Duodenal mucosa (tissue), 2 donors: Measurements from ENCODE around the gene DNM2.
A peak's percentile ranks its signal among the peaks of the same experiment; 100 is the strongest.

Experiments used
- H3K27ac ChIP-seq: one replicate; pipeline ENCODE4 v1.7.0; 2013; ENCODE audit warnings: low read depth, low read length
- H3K27me3 ChIP-seq, 2 donors: one replicate each; pipeline ENCODE4 v1.7.0; 2013; ENCODE audit warnings: low read length in 2 of 2, control low read depth in 1 of 2; ENCODE audit not compliant: insufficient read depth in 2 of 2, control insufficient read depth in 1 of 2
- H3K36me3 ChIP-seq, 2 donors: one replicate each; pipeline ENCODE4 v1.7.0; 2013; ENCODE audit warnings: low read length in 2 of 2, control low read depth in 1 of 2; ENCODE audit not compliant: insufficient read depth in 2 of 2, control insufficient read depth in 1 of 2
- H3K4me1 ChIP-seq, 2 donors: one replicate each; pipeline ENCODE4 v1.7.0; 2013; ENCODE audit warnings: low read length in 2 of 2, control low read depth in 1 of 2; ENCODE audit not compliant: insufficient read depth in 2 of 2, control insufficient read depth in 1 of 2
- H3K4me3 ChIP-seq, 2 donors: one replicate each; pipeline ENCODE4 v1.7.0; 2013; ENCODE audit warnings: low read length in 2 of 2, low read depth in 1 of 2
- H3K9ac ChIP-seq, 2 donors: one replicate each; pipeline ENCODE4 v1.7.0; 2013; ENCODE audit warnings: low read length in 2 of 2, low read depth in 1 of 2
- H3K9me3 ChIP-seq, 2 donors: one replicate each; pipeline ENCODE4 v1.7.0; 2013; ENCODE audit warnings: low read length in 2 of 2, control low read depth in 1 of 2; ENCODE audit not compliant: control insufficient read depth in 1 of 2

Gene DNM2

GRCh38 chr19:10760273-10760944 lies 42.5 kb downstream of the DNM2 start:
- peaks cover 51% of the 10 kb centered on the region in 2 donors for H3K4me1 ChIP-seq
- H3K9ac ChIP-seq, result no peak overlapping the region
- peaks cover 13 to 14% of the 10 kb centered on the region in 2 donors for H3K36me3 ChIP-seq
- no peak overlapping the region for H3K27ac ChIP-seq
- no peaks in the 10 kb centered on the region for H3K9me3 ChIP-seq
- H3K27me3 ChIP-seq, result no peaks in the 10 kb centered on the region
- no peak overlapping the region for H3K4me3 ChIP-seq

- no peaks in the 10 kb centered on the region for H3K27me3 ChIP-seq
- no peaks in the 10 kb centered on the region for H3K9me3 ChIP-seq
- H3K4me3 ChIP-seq, result no peak overlapping the region
- H3K4me1 ChIP-seq, result peaks cover 55 to 63% of the 10 kb centered on the region in 2 donors
- H3K27ac ChIP-seq, result no peak overlapping the region
- no peak overlapping the region for H3K9ac ChIP-seq
- H3K36me3 ChIP-seq, result peaks cover 13 to 14% of the 10 kb centered on the region in 2 donors
Observed at GRCh38 chr19:10761443-10762250, 43.8 kb downstream of the DNM2 start.

GRCh38 chr19:10762656-10763055 lies 44.8 kb downstream of the DNM2 start:
- H3K4me1 ChIP-seq, result peaks cover 59 to 67% of the 10 kb centered on the region in 2 donors
- H3K27ac ChIP-seq, result peak overlapping the region; percentile 20
- H3K9ac ChIP-seq, result peak overlapping the region in 1 of 2 donors; percentile 11
- H3K27me3 ChIP-seq, result no peaks in the 10 kb centered on the region
- peaks cover 13 to 14% of the 10 kb centered on the region in 2 donors for H3K36me3 ChIP-seq
- no peaks in the 10 kb centered on the region for H3K9me3 ChIP-seq
- H3K4me3 ChIP-seq, result no peak overlapping the region

GRCh38 chr19:10763411-10763810 lies 45.5 kb downstream of the DNM2 start:
- Histone ChIP-seq H3K27ac (peak overlapping the region; percentile 69), H3K27me3 (no peaks in the 10 kb centered on the region), H3K9me3 (no peaks in the 10 kb centered on the region), H3K4me3 (peak overlapping the region in 1 of 2 donors; percentile 32), H3K4me1 (peaks cover 59 to 67% of the 10 kb centered on the region in 2 donors), H3K36me3 (peaks cover 13 to 14% of the 10 kb centered on the region in 2 donors), H3K9ac (peak overlapping the region; percentile 16 to 47)

GRCh38 chr19:10763828-10764339 lies 46.0 kb downstream of the DNM2 start:
- Histone ChIP-seq H3K27ac (peak overlapping the region; percentile 69), H3K9ac (peak overlapping the region; percentile 31 to 47), H3K4me1 (peaks cover 57 to 69% of the 10 kb centered on the region in 2 donors), H3K36me3 (peaks cover 14% of the 10 kb centered on the region in 2 donors), H3K9me3 (no peaks in the 10 kb centered on the region), H3K27me3 (no peaks in the 10 kb centered on the region), H3K4me3 (peak overlapping the region in 1 of 2 donors; percentile 32)

- no peaks in the 10 kb centered on the region for H3K27me3 ChIP-seq
- H3K9ac ChIP-seq, result peak overlapping the region; percentile 31 to 47
- H3K27ac ChIP-seq, result peak overlapping the region; percentile 79
- H3K4me1 ChIP-seq, result peaks cover 57 to 69% of the 10 kb centered on the region in 2 donors
- no peaks in the 10 kb centered on the region for H3K9me3 ChIP-seq
- H3K4me3 ChIP-seq, result peak overlapping the region in 1 of 2 donors; percentile 43
- H3K36me3 ChIP-seq, result peaks cover 14 to 18% of the 10 kb centered on the region in 2 donors
Observed at GRCh38 chr19:10764340-10764894, 46.5 kb downstream of the DNM2 start.

GRCh38 chr19:10766049-10766623 lies 48.3 kb downstream of the DNM2 start:
- no peaks in the 10 kb centered on the region for H3K27me3 ChIP-seq
- peak overlapping the region in 1 of 2 donors; percentile 35 for H3K4me3 ChIP-seq
- peaks cover 12 to 27% of the 10 kb centered on the region in 2 donors for H3K36me3 ChIP-seq
- H3K9ac ChIP-seq, result peak overlapping the region; percentile 25 to 59
- peaks cover 55 to 66% of the 10 kb centered on the region in 2 donors for H3K4me1 ChIP-seq
- H3K27ac ChIP-seq, result peak overlapping the region; percentile 42
- H3K9me3 ChIP-seq, result no peaks in the 10 kb centered on the region

GRCh38 chr19:10766671-10767201 lies 48.9 kb downstream of the DNM2 start:
- Histone ChIP-seq H3K9me3 (no peaks in the 10 kb centered on the region), H3K36me3 (peaks cover 6 to 23% of the 10 kb centered on the region in 2 donors), H3K9ac (peak overlapping the region; percentile 25 to 59), H3K4me1 (peaks cover 55 to 61% of the 10 kb centered on the region in 2 donors), H3K27ac (peak overlapping the region; percentile 32), H3K4me3 (peak overlapping the region in 1 of 2 donors; percentile 35), H3K27me3 (no peaks in the 10 kb centered on the region)

- Histone ChIP-seq H3K9ac (no peak overlapping the region), H3K4me3 (no peak overlapping the region), H3K27me3 (no peaks in the 10 kb centered on the region), H3K36me3 (peaks cover 5 to 22% of the 10 kb centered on the region in 2 donors), H3K9me3 (no peaks in the 10 kb centered on the region), H3K4me1 (peaks cover 49 to 55% of the 10 kb centered on the region in 2 donors), H3K27ac (no peak overlapping the region)
Observed at GRCh38 chr19:10767726-10768125, 49.8 kb downstream of the DNM2 start.
